Fibroblast of pulmonary artery (primary cell): ENCODE data around the gene SIRT6.
"Not testable (repeated sequence)": the region's sequence is repeated elsewhere in the genome, so short reads cannot be mapped to it uniquely, and the experiment has no call there.

Experiments used
- DNase-seq: peaks from one replicate; pipeline ENCODE4 v3.0.0-alpha.2; 2010; ENCODE audit warnings: low read depth
- H3K4me3 ChIP-seq: replicated peaks from 2 replicates; pipeline ENCODE4 v1.5.1; 2011; ENCODE audit warnings: low read depth, mild to moderate bottlenecking, control low read depth, low read length, moderate library complexity
- TF ChIP-seq, protein P1 (sequence below): IDR thresholded peaks from 2 replicates; pipeline ENCODE4 v1.5.1; 2011; ENCODE audit warnings: mild to moderate bottlenecking, control low read depth, low read length, inconsistent platforms; ENCODE audit errors: missing control alignments

SIRT6 gene

DNA sequence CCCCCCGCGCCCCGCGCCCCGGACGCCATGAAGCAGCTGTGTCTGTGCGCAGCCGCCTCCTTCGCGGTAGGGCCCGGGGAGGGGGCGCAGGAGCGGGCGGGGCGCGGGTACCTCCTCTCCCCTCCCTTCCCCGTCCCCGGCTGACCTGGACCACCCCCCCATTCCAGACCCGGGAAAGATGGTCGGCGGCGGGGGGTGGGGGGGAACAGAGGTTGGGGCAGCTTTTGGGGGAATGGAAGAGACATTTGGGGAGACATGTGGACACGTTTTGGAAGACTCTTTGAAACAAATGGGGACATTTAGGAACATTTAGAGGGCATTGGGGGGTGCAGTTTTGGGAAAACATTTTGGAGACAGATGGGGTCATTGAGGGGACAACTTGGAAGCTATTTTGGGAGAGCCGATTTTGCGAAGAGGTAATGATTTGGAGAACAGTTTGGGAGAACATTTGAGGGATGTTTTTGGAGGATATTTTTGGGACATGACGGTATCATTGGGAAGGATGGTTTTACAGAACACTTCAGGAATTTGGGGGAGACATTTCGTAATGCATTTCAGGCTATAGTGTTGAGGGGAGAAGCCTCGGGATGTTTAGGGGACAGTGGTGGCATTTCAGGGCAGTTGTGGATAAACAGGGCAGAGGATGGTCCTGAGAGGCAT lies 16.2 kb upstream of the SIRT6 start:
- TF ChIP-seq, protein P1, sequence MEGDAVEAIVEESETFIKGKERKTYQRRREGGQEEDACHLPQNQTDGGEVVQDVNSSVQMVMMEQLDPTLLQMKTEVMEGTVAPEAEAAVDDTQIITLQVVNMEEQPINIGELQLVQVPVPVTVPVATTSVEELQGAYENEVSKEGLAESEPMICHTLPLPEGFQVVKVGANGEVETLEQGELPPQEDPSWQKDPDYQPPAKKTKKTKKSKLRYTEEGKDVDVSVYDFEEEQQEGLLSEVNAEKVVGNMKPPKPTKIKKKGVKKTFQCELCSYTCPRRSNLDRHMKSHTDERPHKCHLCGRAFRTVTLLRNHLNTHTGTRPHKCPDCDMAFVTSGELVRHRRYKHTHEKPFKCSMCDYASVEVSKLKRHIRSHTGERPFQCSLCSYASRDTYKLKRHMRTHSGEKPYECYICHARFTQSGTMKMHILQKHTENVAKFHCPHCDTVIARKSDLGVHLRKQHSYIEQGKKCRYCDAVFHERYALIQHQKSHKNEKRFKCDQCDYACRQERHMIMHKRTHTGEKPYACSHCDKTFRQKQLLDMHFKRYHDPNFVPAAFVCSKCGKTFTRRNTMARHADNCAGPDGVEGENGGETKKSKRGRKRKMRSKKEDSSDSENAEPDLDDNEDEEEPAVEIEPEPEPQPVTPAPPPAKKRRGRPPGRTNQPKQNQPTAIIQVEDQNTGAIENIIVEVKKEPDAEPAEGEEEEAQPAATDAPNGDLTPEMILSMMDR: no peak
- no peak for DNase-seq
- H3K4me3 ChIP-seq: no peak overlapping the region

DNA sequence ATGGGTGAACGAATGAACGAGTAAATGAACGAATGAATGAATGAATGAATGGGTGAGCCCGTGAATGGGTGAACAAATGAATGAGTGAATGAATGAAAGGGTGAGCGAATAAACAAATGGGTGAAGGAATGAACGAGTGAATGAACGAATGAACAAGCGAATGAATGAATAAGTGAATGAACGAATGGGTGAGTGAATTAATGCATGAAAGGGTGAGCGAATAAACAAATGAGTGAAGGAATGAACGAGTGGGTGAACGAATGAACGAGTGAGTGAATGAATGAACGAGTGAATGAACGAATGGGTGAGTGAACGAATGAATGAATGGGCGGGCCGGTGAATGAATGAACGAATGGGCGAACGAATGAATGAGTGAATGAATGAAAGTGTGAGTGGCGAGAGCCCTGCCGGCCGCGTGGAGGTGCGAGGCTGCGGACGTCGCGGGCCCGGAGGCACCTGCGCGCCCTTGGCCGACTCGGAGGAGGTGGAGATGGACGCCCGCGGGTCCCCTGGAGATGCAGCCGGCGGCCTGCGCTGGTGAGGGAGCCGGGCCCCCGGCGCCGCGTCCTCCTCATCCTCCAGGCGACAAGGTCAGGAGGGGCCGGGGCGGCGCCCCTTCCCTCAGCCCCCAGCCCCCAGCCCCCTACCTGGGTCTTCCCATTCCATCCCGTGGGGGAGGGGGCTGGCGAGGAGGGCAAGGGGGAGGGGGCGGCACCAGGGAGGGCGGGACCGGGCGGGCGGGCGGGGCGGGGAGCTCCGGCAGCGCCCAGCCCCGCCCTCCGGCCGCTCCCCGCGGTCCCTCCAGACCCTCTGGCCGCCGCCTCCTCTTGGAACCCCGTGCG lies 15.5 kb upstream of the SIRT6 start:
- H3K4me3 ChIP-seq: no peak overlapping the region
- DNase-seq: peak; percentile 10
- TF ChIP-seq, protein P1: no peak

DNA sequence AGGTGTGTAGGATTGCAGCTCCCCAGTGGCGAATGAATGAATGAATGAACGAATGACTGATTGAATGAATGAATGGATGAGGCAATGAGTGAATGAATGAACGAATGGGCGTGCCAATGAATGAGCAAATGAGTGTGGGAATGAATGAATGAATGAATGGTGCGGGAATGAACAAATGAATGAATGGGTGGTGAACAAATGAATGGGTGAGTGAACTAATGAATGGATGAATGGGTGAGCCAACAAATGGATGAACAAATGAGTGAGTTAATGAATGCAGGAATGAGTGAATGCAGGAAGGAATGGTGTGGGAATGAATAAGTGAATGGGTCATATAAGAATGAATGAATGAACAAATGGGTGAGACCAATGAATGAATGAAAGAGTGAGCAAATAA lies 14.9 kb upstream of the SIRT6 start:
- DNase-seq: no peak
- TF ChIP-seq, protein P1: no peak
- no peak overlapping the region for H3K4me3 ChIP-seq

DNA sequence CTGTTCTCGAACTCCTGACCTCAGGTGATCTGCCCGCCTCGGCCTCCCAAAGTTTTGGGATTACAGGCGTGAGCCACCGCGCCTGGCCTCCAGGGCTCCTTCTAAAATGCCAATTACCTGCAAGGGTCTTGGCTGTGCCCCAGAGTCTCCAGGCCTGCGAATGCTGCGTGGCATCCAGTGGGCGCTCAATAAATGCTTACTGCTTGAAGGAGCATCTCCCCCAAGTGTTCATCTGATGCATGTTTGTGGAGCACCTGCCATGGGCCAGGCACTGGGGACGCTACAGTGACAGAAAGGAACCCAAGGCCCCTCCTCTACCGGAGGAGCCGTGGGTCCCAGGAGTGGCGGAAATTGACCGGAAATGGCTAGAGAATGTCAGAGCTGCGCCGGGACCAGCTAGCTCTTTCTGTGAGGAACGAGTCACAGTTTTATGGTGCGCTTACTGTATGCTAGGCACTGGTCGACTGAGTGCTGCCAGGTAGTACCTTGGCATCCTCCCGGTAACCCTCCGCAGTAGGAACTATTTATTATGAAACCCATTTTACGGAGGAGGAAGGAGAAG lies 14.3 kb upstream of the SIRT6 start:
- H3K4me3 ChIP-seq: no peak overlapping the region
- DNase-seq: no peak
- TF ChIP-seq, protein P1: no peak

DNA sequence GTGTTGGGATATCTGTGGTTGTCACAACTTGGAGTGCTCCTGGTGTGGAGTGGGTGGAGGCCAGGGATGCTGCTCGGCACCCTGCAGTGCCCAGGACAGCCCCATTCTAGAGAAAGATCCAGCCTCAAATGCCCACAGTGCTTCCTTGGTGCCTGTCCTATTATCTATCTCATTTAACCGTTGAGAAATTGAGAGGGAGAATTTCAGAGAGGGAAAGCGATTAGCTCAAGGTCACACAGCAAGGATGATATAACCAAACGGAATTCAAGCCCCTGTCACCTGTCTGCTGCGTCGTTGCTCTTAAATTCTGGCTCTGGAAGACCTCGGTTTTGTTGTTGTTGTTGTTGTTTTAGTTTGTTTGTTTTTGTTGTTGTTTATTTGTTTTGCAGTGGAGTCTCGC lies 13.6 kb upstream of the SIRT6 start:
- DNase-seq: no peak
- TF ChIP-seq, protein P1: no peak
- no peak overlapping the region for H3K4me3 ChIP-seq

DNA sequence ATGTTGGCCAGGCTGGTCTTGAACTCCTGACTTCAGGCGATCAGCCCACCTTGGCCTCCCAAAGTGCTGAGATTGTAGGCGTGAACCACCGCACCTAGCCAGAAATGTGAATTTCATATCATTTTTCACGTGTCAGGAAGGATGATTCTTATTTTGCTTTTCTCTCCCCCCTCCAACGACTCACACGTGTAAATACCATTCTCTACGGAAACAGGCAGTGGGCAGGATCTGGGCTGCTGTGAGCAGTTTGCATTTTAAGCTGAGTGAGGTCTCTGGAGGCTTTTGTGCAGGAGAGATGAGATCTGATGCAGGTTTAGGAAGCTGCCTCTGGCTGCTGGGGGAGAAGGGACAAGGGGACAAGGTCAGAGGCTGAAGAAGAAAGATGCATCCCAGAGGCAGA lies 12.0 kb upstream of the SIRT6 start:
- no peak overlapping the region for H3K4me3 ChIP-seq
- DNase-seq: no peak
- TF ChIP-seq, protein P1: no peak

DNA sequence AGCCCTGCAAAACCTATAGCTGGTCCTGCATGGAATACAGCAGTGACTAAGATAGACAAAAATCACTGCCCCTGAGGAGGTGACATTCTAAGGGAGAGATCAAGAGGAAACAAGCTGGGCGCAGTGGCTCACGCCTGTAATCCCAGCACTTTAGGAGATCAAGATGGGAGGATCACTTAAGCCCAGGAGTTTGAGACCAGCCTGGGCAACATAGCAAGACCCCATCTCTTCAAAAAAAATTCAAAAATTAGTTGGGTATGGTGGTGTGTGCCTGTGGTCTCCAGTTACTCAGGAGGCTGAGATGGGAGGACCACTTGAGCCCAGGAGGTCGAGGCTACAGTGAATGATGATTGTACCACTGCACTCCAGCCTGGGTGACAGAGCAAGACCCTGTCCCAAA lies 10.2 kb upstream of the SIRT6 start:
- not testable (repeated sequence) for H3K4me3 ChIP-seq, DNase-seq
